BE2C (cell line): ENCODE data around the gene ESPNL.

Experiments used
- DNase-seq: peaks from one replicate; pipeline ENCODE4 v3.0.0-alpha.2; 2020
- H3K27me3 ChIP-seq: fragments of 250-450 bp; sonication (Bioruptor Pico); 2 replicates; pipeline ENCODE4 v1.5.1; 2020; ENCODE audit warnings: mild to moderate bottlenecking
- H3K36me3 ChIP-seq: fragments of 250-450 bp; sonication (Bioruptor Pico); 2 replicates; pipeline ENCODE4 v1.5.1; 2020; ENCODE audit warnings: mild to moderate bottlenecking
- H3K4me1 ChIP-seq: fragments of 250-450 bp; sonication (Bioruptor Pico); 2 replicates; pipeline ENCODE4 v1.5.1; 2020
- H3K4me3 ChIP-seq: 2 replicates; pipeline ENCODE4 v1.5.1; 2011; ENCODE audit warnings: low read depth, low read length
- H3K9me3 ChIP-seq: fragments of 250-450 bp; sonication (Bioruptor Pico); 2 replicates; pipeline ENCODE4 v1.5.1; 2020
- CTCF ChIP-seq: IDR thresholded peaks from 2 replicates; pipeline ENCODE4 v1.5.1; 2012; ENCODE audit warnings: mild to moderate bottlenecking, low read depth, low read length

ESPNL gene

DNA sequence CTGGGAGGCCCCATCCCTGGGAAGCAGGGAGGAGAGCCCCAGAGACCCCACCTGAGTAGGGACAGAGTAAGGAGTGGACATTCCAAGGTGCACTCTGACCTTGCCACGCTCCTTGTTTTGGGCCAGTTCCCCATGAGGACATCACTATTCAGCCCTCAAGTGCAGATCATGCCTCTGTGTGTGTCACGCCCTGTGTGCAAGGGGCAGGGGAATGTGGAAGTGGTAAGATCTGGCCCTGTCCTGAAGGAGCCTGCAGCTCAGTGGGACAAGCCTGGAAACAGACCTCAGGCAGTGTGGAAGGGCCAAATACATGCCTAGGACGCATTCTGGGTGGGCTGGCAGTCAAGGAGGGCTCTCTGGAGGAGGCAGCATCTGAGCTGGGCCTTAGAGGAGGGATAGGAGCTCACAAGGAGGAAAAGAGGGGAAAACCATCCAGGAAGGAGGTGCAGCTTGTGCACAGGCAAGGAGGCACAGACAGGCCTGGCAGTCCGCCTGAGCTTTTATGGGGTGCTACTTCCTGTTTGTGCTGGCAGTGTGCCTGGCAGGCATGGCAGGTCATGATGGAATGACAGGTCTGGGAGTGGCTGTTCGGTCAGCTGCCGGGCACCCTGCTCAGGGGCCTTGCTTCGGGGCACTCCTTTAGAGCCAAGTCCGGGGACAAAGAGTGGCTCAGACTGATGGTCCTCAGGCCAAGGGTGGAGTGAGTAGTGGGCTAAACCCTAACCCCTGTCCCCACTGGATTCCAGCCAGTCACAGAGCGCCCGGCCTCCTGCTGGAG lies 41.6 kb downstream of the ESPNL start:
- DNase-seq = no peak
- no peak for TF ChIP-seq CTCF
- Histone ChIP-seq H3K27me3 (no peaks in the 10 kb centered on the region), H3K4me1 (peaks cover 10% of the 10 kb centered on the region), H3K4me3 (no peak overlapping the region), H3K9me3 (no peaks in the 10 kb centered on the region), H3K36me3 (no peaks in the 10 kb centered on the region)

- H3K27me3 ChIP-seq = no peaks in the 10 kb centered on the region
- no peak for DNase-seq
- no peak for TF ChIP-seq CTCF
- no peaks in the 10 kb centered on the region for H3K36me3 ChIP-seq
- no peak overlapping the region for H3K4me3 ChIP-seq
- H3K4me1 ChIP-seq = peaks cover 10% of the 10 kb centered on the region
- H3K9me3 ChIP-seq = no peaks in the 10 kb centered on the region
These were observed 42.5 kb downstream of the ESPNL start for GRCh38 chr2:238142382-238143205.

DNA sequence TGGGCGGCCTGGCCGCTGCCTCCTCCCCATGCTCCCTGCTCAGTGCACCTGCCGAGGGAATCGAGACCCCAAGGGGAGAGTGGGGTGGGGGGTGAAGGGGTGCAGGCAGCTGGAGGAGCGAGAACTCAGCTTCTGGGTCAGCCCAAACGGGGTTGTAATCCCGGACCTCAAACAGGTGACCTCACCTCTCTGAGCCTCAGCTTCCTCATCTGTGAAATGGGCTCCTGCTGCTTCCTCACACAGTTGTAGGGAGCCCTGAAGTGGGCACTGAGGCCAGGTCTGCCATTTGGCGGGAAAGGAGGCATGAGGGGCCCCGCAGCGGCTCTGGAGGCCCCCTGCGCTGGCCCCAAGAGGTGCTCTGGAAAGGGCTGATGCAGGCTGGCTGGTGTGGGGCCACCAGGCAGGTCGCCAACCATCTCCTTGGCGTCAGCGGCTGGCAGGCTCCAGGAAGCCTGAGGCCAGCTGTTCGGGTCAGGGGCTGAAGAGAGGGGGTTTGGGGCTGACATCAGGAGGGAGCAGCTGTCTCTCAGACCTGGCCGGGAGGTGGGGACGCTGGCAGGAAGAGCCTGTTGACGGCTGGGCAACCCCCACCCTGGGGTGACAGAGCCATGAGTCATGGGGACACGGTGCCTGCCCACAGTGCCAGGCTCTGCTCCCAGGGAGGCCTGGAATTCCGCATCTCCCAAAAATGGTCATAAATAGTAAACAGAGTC lies 43.3 kb downstream of the ESPNL start:
- Histone ChIP-seq H3K9me3 (no peaks in the 10 kb centered on the region), H3K4me1 (peaks cover 8% of the 10 kb centered on the region), H3K36me3 (no peaks in the 10 kb centered on the region), H3K4me3 (no peak overlapping the region), H3K27me3 (no peaks in the 10 kb centered on the region)
- TF ChIP-seq CTCF = no peak
- no peak for DNase-seq

DNA sequence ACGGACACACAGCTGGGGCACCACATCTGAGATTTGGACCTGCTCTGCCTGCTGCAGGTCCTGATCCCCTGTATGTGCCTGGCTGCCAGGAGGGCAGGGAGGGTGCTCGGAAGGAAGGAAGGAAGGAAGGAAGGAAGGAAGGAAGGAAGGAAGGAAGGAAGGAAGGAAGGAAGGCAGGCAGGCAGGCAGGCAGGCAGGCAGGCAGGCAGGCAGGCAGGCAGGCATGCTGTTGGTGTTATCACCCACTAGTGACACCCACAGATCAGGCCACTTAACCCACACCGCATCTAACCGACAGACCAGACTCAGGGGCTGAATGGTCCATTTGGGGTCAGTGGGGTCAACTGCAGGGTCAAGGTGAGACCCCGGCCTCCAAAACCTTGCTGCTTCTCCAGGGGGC lies 44.1 kb downstream of the ESPNL start:
- Histone ChIP-seq H3K36me3 (no peaks in the 10 kb centered on the region), H3K9me3 (no peaks in the 10 kb centered on the region), H3K4me3 (no peak overlapping the region), H3K4me1 (no peaks in the 10 kb centered on the region), H3K27me3 (no peaks in the 10 kb centered on the region)
- TF ChIP-seq CTCF = no peak
- no peak for DNase-seq

- H3K4me3 ChIP-seq = no peak overlapping the region
- DNase-seq = no peak
- no peaks in the 10 kb centered on the region for H3K9me3 ChIP-seq
- no peaks in the 10 kb centered on the region for H3K27me3 ChIP-seq
- H3K4me1 ChIP-seq = no peaks in the 10 kb centered on the region
- H3K36me3 ChIP-seq = no peaks in the 10 kb centered on the region
- no peak for TF ChIP-seq CTCF
These were observed 44.9 kb downstream of the ESPNL start for GRCh38 chr2:238145046-238145445.
